Parathyroid adenoma (tissue), 2 donors: ENCODE measurements around the gene HOXB7.

Experiments
- H2AFZ ChIP-seq: fragments of 300-600 bp; sonication (generic); one replicate; pipeline ENCODE4 v1.7.0; 2017; ENCODE audit warnings: antibody characterized with exemption, mild to moderate bottlenecking
- H3K27ac ChIP-seq: fragments of 300-600 bp; sonication (generic); one replicate; pipeline ENCODE4 v1.7.0; 2017
- H3K27me3 ChIP-seq: fragments of 300-600 bp; sonication (generic); one replicate; pipeline ENCODE4 v1.7.0; 2017; ENCODE audit warnings: low read length; ENCODE audit not compliant: control insufficient read depth, insufficient read depth
- H3K36me3 ChIP-seq: fragments of 300-600 bp; sonication (generic); one replicate; pipeline ENCODE4 v1.7.0; 2017; ENCODE audit warnings: low read length; ENCODE audit not compliant: control insufficient read depth, insufficient read depth
- H3K4me1 ChIP-seq: fragments of 300-600 bp; sonication (generic); one replicate; pipeline ENCODE4 v1.7.0; 2017; ENCODE audit warnings: control low read depth
- H3K4me2 ChIP-seq: fragments of 300-600 bp; sonication (generic); one replicate; pipeline ENCODE4 v1.7.0; 2017; ENCODE audit warnings: low read length
- H3K4me3 ChIP-seq: fragments of 300-600 bp; sonication (generic); one replicate; pipeline ENCODE4 v1.7.0; 2017; ENCODE audit warnings: low read depth, low read length
- H3K79me2 ChIP-seq: fragments of 300-600 bp; sonication (generic); one replicate; pipeline ENCODE4 v1.7.0; 2017; ENCODE audit warnings: control low read depth
- H3K9ac ChIP-seq: fragments of 300-600 bp; sonication (generic); one replicate; pipeline ENCODE4 v1.7.0; 2017; ENCODE audit warnings: mild to moderate bottlenecking
- H3K9me3 ChIP-seq: fragments of 300-600 bp; sonication (generic); one replicate; pipeline ENCODE4 v1.7.0; 2017; ENCODE audit warnings: low read length; ENCODE audit not compliant: control insufficient read depth
- TF ChIP-seq, protein P1 (sequence below): fragments of 300-600 bp; sonication (generic); IDR thresholded peaks from one replicate; pipeline ENCODE4 v1.7.0; 2017; ENCODE audit warnings: antibody characterized with exemption, mild to moderate bottlenecking
- donor health status: primary hyperparathyroidism.

HOXB7 gene

DNA sequence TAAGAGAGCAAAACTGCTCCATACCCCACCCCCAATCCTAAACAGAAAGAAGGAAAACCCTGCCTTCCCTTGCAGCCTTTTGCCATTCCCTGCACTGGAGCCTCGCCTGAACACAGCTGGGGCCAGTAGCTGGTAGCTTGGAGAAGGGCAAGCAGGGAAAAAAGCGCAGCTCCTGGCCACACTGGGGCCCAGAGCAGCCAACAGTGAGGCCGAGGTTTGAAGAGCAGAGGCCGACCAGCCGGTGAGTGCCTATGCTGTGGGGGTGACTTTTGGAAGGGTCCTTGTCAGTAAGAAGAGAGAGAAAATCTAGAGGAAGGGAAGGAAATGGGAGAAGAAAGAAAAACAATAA is 18.6 kb upstream of the HOXB7 start:
- Histone ChIP-seq H3K27ac (no peak overlapping the region), H3K4me1 (peaks cover 6% of the 10 kb centered on the region), H3K36me3 (no peaks in the 10 kb centered on the region), H3K9ac (no peak overlapping the region), H2AFZ (no peak overlapping the region), H3K9me3 (no peaks in the 10 kb centered on the region), H3K79me2 (no peaks in the 10 kb centered on the region), H3K4me3 (no peak overlapping the region), H3K4me2 (no peak overlapping the region), H3K27me3 (peaks cover 43% of the 10 kb centered on the region)
- TF ChIP-seq, protein P1, sequence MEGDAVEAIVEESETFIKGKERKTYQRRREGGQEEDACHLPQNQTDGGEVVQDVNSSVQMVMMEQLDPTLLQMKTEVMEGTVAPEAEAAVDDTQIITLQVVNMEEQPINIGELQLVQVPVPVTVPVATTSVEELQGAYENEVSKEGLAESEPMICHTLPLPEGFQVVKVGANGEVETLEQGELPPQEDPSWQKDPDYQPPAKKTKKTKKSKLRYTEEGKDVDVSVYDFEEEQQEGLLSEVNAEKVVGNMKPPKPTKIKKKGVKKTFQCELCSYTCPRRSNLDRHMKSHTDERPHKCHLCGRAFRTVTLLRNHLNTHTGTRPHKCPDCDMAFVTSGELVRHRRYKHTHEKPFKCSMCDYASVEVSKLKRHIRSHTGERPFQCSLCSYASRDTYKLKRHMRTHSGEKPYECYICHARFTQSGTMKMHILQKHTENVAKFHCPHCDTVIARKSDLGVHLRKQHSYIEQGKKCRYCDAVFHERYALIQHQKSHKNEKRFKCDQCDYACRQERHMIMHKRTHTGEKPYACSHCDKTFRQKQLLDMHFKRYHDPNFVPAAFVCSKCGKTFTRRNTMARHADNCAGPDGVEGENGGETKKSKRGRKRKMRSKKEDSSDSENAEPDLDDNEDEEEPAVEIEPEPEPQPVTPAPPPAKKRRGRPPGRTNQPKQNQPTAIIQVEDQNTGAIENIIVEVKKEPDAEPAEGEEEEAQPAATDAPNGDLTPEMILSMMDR = no peak

GRCh38 chr17:48628649-48629410 is 18.0 kb upstream of the HOXB7 start:
- Histone ChIP-seq H3K9ac (no peak overlapping the region), H3K27me3 (peaks cover 42% of the 10 kb centered on the region), H3K36me3 (no peaks in the 10 kb centered on the region), H3K27ac (no peak overlapping the region), H3K4me3 (no peak overlapping the region), H3K9me3 (no peaks in the 10 kb centered on the region), H3K4me2 (no peak overlapping the region), H3K4me1 (peaks cover 6% of the 10 kb centered on the region), H2AFZ (no peak overlapping the region), H3K79me2 (no peaks in the 10 kb centered on the region)
- TF ChIP-seq, protein P1 = no peak

GRCh38 chr17:48627623-48628521 is 17.1 kb upstream of the HOXB7 start:
- Histone ChIP-seq H3K4me2 (no peak overlapping the region), H3K79me2 (no peaks in the 10 kb centered on the region), H3K27ac (no peak overlapping the region), H3K36me3 (no peaks in the 10 kb centered on the region), H3K4me3 (no peak overlapping the region), H3K4me1 (peaks cover 6% of the 10 kb centered on the region), H3K27me3 (peaks cover 42% of the 10 kb centered on the region), H2AFZ (no peak overlapping the region), H3K9me3 (no peaks in the 10 kb centered on the region), H3K9ac (no peak overlapping the region)
- TF ChIP-seq, protein P1 = no peak

DNA sequence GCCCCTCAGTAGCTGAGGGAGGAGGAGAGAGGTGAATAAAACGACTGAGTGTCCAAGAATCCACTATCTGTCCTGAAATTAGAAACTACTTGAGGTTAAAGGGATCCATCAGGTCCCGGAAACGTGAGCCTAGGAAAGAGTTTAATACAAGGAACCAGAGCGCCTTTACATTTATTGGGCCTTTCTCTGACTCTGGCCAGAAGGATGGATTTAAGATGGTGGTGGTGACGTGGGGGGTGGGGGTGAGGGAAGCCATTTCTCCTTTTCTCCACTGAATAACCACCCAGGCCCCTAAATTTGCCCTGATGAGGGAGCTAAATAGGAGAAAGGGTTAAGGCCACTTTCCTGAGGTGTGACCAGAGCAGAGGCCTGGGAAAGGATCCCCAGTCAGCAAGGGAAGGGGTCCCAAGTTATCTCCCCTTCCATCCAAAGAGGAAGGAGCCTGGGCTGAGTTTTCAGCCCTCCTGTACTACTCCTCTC is 16.3 kb upstream of the HOXB7 start:
- peaks cover 6% of the 10 kb centered on the region for H3K4me1 ChIP-seq
- H3K27me3 ChIP-seq = peaks cover 44% of the 10 kb centered on the region
- no peak overlapping the region for H3K4me2 ChIP-seq
- TF ChIP-seq, protein P1 = no peak
- no peaks in the 10 kb centered on the region for H3K36me3 ChIP-seq
- no peak overlapping the region for H3K9ac ChIP-seq
- H3K79me2 ChIP-seq = no peaks in the 10 kb centered on the region
- H3K4me3 ChIP-seq = no peak overlapping the region
- no peak overlapping the region for H2AFZ ChIP-seq
- H3K9me3 ChIP-seq = no peaks in the 10 kb centered on the region
- no peak overlapping the region for H3K27ac ChIP-seq
